WTC11 (cell line): ENCODE data around the gene SYNGR2.

ENCODE experiments used
- ATF2 ChIP-seq: sonication (generic); formaldehyde crosslinking; IDR thresholded peaks from 2 replicates; pipeline ENCODE4 v1.8.1; 2022; ENCODE audit warnings: low read depth, missing genetic modification reagents, borderline replicate concordance
- CREB1 ChIP-seq: sonication (generic); formaldehyde crosslinking; IDR thresholded peaks from 2 replicates; pipeline ENCODE4 v1.8.0; 2023; ENCODE audit warnings: mild to moderate bottlenecking, missing genetic modification reagents
- CTCF ChIP-seq: fragments of 200-600 bp; IDR thresholded peaks from 2 replicates; pipeline ENCODE4 v1.8.0; 2022; ENCODE audit warnings: antibody characterized with exemption
- FOXP1 ChIP-seq: sonication (generic); formaldehyde crosslinking; IDR thresholded peaks from 2 replicates; pipeline ENCODE4 v1.8.0; 2022; ENCODE audit warnings: missing genetic modification reagents, mild to moderate bottlenecking, moderate library complexity, borderline replicate concordance
- FOXP4 ChIP-seq: sonication (generic); formaldehyde crosslinking; IDR thresholded peaks from 2 replicates; pipeline ENCODE4 v1.8.0; 2022; ENCODE audit warnings: mild to moderate bottlenecking, missing genetic modification reagents
- HMGXB4 ChIP-seq: sonication (generic); formaldehyde crosslinking; IDR thresholded peaks from 2 replicates; pipeline ENCODE4 v1.8.1; 2023; ENCODE audit warnings: mild to moderate bottlenecking, moderate library complexity, missing genetic modification reagents
- IRF2 ChIP-seq: sonication (generic); formaldehyde crosslinking; IDR thresholded peaks from 2 replicates; pipeline ENCODE4 v1.8.0; 2022; ENCODE audit warnings: low read depth, missing genetic modification reagents, borderline replicate concordance
- MAX ChIP-seq: sonication (generic); formaldehyde crosslinking; IDR thresholded peaks from 2 replicates; pipeline ENCODE4 v1.8.0; 2022; ENCODE audit warnings: mild to moderate bottlenecking, missing genetic modification reagents
- NR1H2 ChIP-seq: sonication (generic); formaldehyde crosslinking; IDR thresholded peaks from 2 replicates; pipeline ENCODE4 v1.9.0; 2021; ENCODE audit warnings: mild to moderate bottlenecking, moderate library complexity, missing genetic modification reagents
- ZBTB21 ChIP-seq: sonication (generic); formaldehyde crosslinking; IDR thresholded peaks from 2 replicates; pipeline ENCODE4 v1.8.1; 2023; ENCODE audit warnings: mild to moderate bottlenecking, missing genetic modification reagents, borderline replicate concordance
- ZNF512 ChIP-seq: sonication (generic); formaldehyde crosslinking; IDR thresholded peaks from 2 replicates; pipeline ENCODE4 v1.8.1; 2022; ENCODE audit warnings: missing genetic modification reagents, borderline replicate concordance

GRCh38 chr17:78132767-78133178 lies 35.6 kb upstream of the SYNGR2 start:
- TF ChIP-seq FOXP4 (CRISPR knock-in tag) (no peak), CREB1 (CRISPR knock-in tag) (no peak), FOXP1 (CRISPR knock-in tag) (no peak), CTCF (no peak), ATF2 (CRISPR knock-in tag) (no peak), HMGXB4 (CRISPR knock-in tag) (no peak), IRF2 (no peak), ZNF512 (no peak), ZBTB21 (no peak), MAX (CRISPR knock-in tag) (no peak), NR1H2 (CRISPR knock-in tag) (no peak)
